HG03064 (cell line): ENCODE results near the gene FGF6.

Source experiments
- ATAC-seq: cut with Tn5 transposase; IDR thresholded peaks from one replicate; pipeline ENCODE4 v1.9.1; 2021; ENCODE audit warnings: low read depth; ENCODE audit not compliant: unreplicated experiment

Gene FGF6

DNA sequence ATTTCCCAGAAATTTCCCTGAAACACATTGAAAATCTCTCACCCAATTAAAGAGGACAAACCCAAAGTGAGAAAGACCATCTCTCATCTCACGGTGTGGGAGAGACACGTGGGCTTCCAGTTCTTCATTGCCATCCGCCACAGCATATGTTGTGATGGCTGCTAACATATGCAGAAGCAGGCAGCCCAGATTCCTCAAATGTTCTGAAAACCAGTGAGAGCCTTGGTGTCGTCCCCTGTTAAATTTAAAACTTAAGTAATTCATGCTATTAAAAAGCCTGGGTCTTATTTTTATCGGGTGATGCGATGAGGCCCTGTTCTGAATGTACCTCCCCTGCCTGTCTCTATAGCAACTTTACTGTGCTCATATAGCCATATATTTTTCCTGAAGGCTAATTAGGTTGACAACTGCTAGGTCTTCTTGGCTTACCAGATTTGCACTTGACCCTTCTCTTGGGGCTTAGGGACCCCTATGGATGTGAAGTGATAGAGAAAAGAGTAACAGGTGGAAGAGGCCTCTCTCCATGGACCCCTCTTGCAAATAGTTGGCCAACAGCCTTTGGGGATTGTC is 2.8 kb upstream of the FGF6 start:
- ATAC-seq: no peak

DNA sequence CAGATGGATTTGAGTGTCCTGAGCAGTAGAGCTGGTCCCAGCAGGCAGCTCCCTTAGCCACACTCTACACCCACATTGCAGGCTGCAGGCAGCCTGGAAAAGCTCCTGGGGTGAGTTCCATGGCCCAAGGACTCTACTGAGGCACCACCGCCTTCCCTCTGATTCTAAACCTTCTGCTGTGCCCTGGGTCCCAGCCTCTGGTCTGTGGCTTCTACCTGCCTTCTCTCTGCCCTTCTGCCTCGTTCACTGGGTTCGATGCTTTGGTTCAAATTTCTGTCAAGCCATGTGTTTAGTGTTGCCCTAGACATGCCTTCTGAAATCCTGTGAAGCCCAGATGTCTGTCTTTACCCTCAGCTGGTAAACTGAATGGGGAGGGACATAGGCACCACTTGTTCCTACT is 1.5 kb upstream of the FGF6 start:
- ATAC-seq: no peak

- ATAC-seq: no peak
Observed at GRCh38 chr12:4446335-4446734, 720 bp upstream of the FGF6 start.

GRCh38 chr12:4444031-4444430 is 1.6 kb downstream of the FGF6 start:
- no peak for ATAC-seq

DNA sequence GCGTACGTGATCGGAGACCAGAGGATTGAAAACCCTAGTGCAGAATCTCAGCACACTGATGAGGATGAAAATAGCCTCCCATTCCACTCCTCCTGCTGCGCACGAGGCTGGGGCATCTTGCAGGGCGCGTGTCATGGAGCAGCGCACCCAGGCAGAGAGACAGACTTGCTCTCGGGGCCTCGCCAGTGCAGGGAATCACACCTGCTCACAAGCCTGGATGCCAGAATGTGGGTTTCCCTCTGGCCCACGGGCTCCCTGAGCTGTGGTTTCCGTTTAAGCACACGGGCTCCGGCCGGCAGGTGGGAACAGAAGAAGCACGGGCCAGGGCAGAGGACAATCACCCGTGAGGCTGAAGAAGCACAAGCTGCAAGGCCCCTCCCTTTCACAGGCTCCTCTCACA is 2.0 kb downstream of the FGF6 start:
- no peak for ATAC-seq

DNA sequence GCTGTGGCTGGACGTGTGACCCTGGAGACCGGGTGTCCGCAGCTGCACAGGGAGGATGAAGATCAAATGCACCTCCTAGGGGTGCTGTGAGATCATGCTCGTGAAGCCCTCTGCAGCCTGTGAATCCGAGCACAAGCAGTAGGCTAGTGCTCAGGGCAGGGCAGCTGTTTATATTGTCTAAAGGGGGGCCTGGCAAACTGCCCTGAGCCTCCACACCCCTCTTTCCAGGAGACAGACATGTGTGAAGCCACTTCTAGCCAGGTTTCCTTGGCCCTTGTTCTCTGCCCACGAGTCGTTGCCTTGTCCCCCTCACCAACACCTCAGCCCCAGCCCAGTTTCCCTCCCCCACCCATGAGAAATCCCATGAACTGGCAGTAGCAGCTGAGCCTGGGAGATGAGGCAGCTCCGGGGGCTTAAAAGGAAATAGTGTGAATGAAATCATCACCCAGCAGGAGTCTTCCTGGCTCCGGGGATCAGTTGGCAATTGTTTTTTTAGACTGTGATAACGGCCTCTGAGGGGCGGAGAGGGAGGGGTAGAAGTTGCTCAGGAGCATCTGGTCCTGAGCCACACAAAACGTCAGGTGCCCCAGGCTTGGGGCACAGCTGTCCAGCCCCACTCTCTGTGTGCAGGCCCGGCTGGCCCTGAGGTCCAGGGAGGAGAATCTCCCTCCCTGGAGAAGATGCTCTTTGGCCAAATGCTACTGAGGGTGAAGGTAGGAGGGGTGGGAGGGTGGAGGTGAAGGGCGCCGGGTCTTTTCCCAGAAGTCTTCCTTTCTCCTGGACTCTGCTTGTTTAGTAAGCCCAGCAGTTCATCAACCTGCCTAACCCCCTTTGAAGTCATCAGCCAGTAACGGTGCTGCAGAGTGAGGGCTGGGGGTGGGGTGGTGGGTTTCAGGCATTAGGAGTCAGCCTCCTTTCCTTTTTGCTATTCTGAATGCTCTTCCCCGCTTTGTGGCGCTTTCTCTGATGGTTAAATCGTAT is 4.0 kb downstream of the FGF6 start:
- no peak for ATAC-seq

DNA sequence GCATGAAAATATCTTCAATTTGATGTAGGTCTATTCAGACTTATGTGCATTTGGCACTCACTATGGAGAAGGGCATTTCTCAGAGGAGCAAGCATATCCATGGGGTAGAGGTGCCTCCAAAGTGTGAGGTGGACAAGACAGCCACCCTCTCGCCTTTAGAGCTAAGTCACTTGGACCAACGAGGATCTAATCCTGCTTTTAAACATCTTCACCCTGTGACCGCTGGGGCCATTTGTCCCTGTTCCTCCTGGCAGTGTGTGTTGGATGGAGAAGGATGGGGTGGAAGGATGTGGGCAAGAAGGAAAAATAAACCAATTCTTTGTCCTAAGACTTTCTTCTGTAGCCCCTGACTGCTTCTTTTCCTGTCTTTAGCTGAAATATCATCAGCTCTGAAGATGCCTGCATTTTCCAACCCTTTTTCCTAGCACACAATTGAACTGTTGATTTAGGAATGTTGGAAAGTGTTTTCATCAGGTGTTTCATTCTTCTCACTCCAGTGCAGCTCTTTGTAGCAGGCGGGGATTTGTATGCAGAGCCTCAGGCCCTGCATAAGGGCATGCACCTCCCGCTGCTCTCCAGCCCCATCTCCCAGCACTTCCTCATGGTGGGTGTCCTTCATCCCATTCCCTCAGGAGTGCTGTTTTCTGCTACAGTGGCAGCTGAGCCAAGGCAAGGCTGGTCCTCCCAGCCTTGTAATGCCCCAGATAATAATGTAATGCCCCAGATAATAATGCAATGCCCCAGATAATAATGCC is 5.3 kb downstream of the FGF6 start:
- ATAC-seq: no peak

DNA sequence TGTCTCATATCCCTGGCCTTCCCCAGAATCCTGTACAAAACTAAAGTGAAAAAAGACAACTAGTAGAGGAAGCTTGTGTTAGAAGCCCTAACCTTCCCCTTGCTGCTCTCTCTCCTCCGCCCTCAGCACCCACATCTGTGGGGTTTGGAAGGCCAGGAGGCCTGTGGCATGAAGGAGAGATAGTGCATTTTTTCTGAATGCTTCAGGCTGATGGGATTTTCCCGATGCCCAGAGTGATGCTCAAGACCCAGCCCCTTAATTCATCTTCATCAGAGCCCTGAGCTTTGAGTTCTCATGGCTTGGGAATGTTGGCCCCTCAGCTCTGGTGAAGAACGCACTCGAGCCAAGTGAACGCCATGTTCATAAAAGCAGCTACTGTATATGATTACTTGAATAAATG is 5.9 kb downstream of the FGF6 start:
- no peak for ATAC-seq

DNA sequence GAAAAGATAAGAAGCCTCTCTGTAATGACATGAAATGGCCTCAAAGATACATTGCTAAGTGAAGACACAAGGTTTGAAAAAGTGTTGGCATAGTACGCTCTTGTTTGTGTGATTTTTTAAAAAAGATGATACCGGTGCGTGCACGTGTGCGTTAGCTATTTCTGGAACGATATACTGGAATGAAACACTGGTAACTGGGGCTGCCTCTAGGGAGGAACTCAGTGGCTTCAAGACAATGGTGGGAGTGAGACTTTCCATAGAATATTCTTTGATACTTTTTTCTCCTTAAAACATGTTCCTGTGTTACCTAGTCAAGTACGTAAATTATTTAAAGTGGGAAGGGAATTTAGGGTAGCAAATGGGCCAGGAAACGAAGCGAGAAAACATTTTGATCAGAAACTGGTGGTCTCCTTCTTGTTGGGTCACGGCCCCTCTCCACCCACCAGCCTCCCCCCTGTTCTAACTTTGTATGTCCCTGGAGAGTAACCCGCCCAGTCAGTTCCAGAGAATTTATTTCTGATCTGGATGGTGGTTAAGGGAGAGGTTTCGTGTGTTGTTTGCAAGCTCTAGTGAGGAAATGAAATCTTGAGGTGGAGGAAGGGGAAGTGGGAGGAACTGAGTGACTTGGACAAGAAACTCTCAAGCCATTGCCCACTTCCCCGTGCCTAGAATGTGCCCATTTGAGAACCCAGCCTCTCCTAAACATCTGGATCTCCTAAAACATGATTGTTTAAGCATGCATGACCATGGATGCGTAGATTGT is 6.6 kb downstream of the FGF6 start:
- ATAC-seq: no peak

GRCh38 chr12:4435537-4435936 is 10.1 kb downstream of the FGF6 start:
- no peak for ATAC-seq

DNA sequence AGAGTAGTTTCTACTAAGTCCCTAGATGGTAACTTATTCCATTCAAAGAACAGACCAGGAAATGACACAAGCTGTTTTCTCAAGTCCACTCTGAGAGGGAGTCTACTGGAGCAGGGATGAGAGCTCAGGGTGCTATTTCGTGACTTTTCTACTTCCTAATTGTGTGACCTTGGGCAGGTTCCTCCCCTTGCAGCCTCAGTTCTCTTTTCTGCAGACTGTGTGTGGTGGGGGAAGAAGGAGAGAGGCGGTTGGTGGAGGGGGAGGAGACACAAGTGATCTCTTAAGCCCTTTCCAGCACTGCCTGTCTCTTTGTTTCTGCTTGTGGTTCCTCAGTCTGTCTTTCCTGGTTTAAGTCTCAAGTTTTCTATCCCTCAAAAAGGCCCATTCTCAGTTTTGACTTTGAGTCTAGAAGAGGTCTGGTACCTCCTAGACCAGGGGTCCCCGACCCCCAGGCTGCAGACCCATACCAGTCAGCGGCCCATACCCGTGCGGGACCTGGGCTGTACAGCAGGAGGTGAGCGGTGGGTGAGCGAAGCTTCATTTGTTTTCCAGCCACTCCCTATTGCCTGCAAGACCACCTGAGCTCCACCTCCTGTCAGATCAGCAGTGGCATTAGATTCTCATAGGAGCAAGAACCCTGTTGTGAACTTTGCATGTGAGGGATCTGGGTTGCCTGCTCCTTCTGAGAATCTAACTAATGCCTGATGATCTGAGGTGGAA is 10.7 kb downstream of the FGF6 start:
- ATAC-seq: no peak

- no peak for ATAC-seq
Observed at GRCh38 chr12:4434301-4434700, 11.3 kb downstream of the FGF6 start.

GRCh38 chr12:4433745-4434058 is 11.9 kb downstream of the FGF6 start:
- no peak for ATAC-seq

DNA sequence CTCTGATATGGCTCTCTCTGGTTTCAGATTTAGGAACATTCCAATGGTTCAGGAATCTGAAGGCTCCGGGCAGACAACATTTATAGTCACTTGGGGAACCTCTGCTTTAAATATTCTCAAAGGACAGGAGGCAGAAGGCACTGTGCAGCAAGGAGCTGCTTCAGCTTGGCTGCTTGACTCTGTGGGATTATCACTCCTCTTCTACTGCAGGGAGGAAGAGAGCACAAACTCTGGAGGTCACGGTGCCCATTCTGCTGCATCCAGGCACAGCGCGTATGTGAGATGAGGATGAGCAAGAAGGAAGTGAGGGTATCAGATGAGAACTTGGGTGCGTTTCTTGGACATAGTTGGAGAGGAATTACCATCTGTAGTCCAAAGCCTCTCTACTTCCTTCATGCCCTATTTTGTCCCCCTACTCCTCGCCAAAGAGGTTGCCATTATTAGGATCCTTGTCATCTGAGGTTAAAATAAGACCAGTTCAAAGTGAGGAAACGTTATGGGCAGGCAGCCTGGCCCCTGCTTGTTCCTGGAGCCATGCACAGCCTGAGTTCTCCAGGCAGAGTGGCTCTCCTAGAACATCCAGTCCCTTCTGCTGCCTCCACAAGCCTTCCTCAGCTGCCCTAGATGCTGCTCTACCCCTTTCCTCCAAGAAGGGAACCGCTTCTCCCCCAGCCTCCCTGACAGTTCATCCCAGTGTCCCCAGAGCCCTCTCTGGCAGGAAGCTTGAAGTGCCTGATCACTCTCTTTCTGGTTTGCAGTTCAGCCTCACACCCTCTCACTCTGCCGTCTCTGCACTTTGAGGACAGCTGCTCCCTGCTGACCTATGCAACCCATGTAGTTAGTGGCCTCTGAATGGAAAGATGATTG is 12.5 kb downstream of the FGF6 start:
- no peak for ATAC-seq

GRCh38 chr12:4431866-4432265 is 13.7 kb downstream of the FGF6 start:
- ATAC-seq: no peak

- no peak for ATAC-seq
Observed at GRCh38 chr12:4431436-4431835, 14.2 kb downstream of the FGF6 start.

GRCh38 chr12:4424422-4424821 is 21.2 kb downstream of the FGF6 start:
- ATAC-seq: no peak

- no peak for ATAC-seq
Observed at GRCh38 chr12:4423528-4424195, 22.0 kb downstream of the FGF6 start.

GRCh38 chr12:4422985-4423384 is 22.6 kb downstream of the FGF6 start:
- ATAC-seq: no peak
